Lower lobe of right lung (tissue), 2 donors: ENCODE data around the gene PLXNA2. TPM values are rescaled to one million over a fixed set of nuclear protein-coding genes. Genes with fewer than 3 reads are reported as not detected.
A peak's percentile ranks its signal among the peaks of the same experiment; 100 is the strongest.

Source experiments
- ATAC-seq, 2 donors: fragments of 200-7000 bp; cut with Tn5 transposase; one replicate each; pipeline ENCODE4 v1.9.1; 2020 to 2022; ENCODE audit warnings: mild to moderate bottlenecking in 2 of 2, moderate library complexity in 2 of 2
- DNase-seq: peaks from one replicate; pipeline ENCODE4 v3.0.0-alpha.2; 2020
- H3K27ac ChIP-seq: fragments of 200-600 bp; one replicate; pipeline ENCODE4 v1.8.0; 2022
- H3K27me3 ChIP-seq: fragments of 200-600 bp; one replicate; pipeline ENCODE4 v1.8.0; 2022; ENCODE audit warnings: low read depth
- H3K36me3 ChIP-seq: fragments of 200-600 bp; one replicate; pipeline ENCODE4 v1.8.0; 2022; ENCODE audit warnings: mild to moderate bottlenecking
- H3K4me1 ChIP-seq: fragments of 200-600 bp; one replicate; pipeline ENCODE4 v1.8.0; 2022
- H3K4me3 ChIP-seq: fragments of 200-600 bp; one replicate; pipeline ENCODE4 v1.8.0; 2022; ENCODE audit warnings: mild to moderate bottlenecking
- H3K9me3 ChIP-seq: fragments of 200-600 bp; one replicate; pipeline ENCODE4 v1.8.0; 2022
- intact Hi-C: fragments of 100-400 bp; cut with DNase I; formaldehyde crosslinking; loops from one replicate; pipeline ENCODE4 v1.11.0; 2022
- long read RNA-seq: library from polyadenylated mRNA; unstranded; transcript quantifications from one replicate; pipeline ENCODE4 v2.0.0, GENCODE V29; 2021
- total RNA-seq: library from RNA; stranded (reverse); fragmentation: NEBNext Ultra II Directional; extraction: Animal tissue kit (Norgen Biotek cat#: 25700); gene quantifications from one replicate; pipeline ENCODE4 v1.2.1, GENCODE V29; 2021
- TF ChIP-seq, protein P1 (sequence below): fragments of 200-600 bp; IDR thresholded peaks from one replicate; pipeline ENCODE4 v1.8.0; 2022; ENCODE audit warnings: antibody characterized with exemption, mild to moderate bottlenecking
- donor health status: DM: no; HTN: yes; CAD: no; lungs with severe emphysema.

PLXNA2 gene, protein sequence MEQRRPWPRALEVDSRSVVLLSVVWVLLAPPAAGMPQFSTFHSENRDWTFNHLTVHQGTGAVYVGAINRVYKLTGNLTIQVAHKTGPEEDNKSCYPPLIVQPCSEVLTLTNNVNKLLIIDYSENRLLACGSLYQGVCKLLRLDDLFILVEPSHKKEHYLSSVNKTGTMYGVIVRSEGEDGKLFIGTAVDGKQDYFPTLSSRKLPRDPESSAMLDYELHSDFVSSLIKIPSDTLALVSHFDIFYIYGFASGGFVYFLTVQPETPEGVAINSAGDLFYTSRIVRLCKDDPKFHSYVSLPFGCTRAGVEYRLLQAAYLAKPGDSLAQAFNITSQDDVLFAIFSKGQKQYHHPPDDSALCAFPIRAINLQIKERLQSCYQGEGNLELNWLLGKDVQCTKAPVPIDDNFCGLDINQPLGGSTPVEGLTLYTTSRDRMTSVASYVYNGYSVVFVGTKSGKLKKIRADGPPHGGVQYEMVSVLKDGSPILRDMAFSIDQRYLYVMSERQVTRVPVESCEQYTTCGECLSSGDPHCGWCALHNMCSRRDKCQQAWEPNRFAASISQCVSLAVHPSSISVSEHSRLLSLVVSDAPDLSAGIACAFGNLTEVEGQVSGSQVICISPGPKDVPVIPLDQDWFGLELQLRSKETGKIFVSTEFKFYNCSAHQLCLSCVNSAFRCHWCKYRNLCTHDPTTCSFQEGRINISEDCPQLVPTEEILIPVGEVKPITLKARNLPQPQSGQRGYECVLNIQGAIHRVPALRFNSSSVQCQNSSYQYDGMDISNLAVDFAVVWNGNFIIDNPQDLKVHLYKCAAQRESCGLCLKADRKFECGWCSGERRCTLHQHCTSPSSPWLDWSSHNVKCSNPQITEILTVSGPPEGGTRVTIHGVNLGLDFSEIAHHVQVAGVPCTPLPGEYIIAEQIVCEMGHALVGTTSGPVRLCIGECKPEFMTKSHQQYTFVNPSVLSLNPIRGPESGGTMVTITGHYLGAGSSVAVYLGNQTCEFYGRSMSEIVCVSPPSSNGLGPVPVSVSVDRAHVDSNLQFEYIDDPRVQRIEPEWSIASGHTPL (N-terminal part only)
- total RNA-seq, result 83.9 TPM
- long read RNA-seq, transcript PLXNA2-205 (3 exons, 2,860 nt), result major isoform, 6 of 67 reads
- long read RNA-seq, partial matches to known transcripts, result 26 of 67 reads
- long read RNA-seq, other reads (novel, unspliced or antisense), result 33 of 67 reads

DNA sequence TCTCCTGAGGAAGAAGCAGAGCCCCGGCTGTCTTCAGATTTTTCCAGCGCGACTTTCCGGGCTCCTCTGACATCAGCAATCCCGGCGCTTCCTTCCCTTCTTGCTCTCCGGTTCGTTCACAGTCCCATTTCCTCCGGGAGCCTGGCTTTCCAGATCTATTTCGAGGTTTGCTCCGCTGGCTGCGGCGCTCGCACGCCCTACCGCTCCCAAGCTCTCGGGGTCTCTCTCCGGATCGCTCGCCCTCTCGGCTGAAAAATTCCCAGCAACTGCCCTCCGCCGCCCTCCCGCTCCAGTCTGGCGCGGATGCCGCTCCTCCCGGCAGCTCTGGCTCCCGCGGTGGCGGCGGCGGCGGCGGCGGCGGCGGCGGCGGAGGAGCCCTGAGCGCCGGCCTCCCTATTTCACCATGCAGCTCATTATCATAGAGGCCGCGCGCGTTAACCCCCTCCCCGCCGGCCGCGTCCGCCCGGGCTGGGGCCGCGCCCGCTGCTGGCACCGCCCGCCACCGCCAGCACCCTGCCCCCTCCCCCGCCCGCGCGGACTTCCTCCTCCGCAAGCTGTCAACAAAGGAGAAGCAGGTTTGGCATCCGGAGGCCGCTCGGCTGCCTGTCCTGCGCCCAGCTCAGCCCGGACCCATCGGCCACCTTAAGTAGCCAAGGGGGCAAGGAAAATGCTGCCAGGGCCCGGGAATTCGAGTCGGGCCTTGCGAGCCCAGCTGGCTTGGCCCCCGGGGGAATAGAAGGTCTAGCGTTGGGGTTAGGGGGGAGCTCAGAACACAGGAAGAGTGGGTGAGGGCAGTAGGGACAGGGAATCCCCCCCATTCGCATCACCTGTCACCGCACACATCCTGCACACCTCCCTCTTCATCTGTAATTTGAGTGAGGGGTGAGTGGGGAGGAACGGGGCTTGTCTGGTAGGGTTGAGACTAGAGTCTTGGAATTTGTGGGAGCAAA lies at the start of gene PLXNA2:
TSS of gene PLXNA2 (minus strand) at position 418 of the 950 bp plus-strand sequence. CDS start 26,462 bp downstream, outside the sequence.
- Histone ChIP-seq H3K27me3 (no peaks in the 10 kb centered on the region), H3K9me3 (no peaks in the 10 kb centered on the region), H3K36me3 (no peaks in the 10 kb centered on the region), H3K4me3 (peak within 1 kb of the TSS; percentile 94), H3K4me1 (peaks cover 51% of the 10 kb centered on the region), H3K27ac (peak within 1 kb of the TSS; percentile 89)
- TF ChIP-seq, protein P1, sequence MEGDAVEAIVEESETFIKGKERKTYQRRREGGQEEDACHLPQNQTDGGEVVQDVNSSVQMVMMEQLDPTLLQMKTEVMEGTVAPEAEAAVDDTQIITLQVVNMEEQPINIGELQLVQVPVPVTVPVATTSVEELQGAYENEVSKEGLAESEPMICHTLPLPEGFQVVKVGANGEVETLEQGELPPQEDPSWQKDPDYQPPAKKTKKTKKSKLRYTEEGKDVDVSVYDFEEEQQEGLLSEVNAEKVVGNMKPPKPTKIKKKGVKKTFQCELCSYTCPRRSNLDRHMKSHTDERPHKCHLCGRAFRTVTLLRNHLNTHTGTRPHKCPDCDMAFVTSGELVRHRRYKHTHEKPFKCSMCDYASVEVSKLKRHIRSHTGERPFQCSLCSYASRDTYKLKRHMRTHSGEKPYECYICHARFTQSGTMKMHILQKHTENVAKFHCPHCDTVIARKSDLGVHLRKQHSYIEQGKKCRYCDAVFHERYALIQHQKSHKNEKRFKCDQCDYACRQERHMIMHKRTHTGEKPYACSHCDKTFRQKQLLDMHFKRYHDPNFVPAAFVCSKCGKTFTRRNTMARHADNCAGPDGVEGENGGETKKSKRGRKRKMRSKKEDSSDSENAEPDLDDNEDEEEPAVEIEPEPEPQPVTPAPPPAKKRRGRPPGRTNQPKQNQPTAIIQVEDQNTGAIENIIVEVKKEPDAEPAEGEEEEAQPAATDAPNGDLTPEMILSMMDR, result no peak
- peak; percentile 95 for DNase-seq
- intact Hi-C loops, result no loop called here
- ATAC-seq, result peak; percentile 93 to 95

DNA sequence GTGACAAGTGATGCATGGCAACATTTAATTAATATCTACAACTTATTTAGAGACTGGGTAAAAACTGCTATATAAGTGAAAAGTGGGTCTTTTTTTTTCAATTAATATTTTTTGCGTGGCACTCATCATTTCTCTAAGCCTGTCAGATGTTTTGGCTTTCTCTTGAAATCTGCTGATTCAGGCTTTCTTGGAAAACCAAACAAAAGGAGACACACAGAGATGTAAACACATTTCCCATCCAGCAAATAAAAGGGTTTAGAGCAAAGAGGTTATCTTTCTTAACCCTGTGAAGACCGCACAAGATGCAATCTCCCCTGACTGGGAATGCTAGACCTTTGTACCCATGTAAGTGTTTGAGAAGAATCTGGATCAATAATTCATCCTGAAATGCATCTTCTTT lies 48.7 kb upstream of the PLXNA2 start:
- Histone ChIP-seq H3K36me3 (no peaks in the 10 kb centered on the region), H3K4me3 (no peak overlapping the region), H3K27me3 (no peaks in the 10 kb centered on the region), H3K27ac (no peak overlapping the region), H3K9me3 (no peaks in the 10 kb centered on the region), H3K4me1 (no peaks in the 10 kb centered on the region)
- TF ChIP-seq, protein P1, result no peak
- intact Hi-C loops, result no loop called here
- no peak for ATAC-seq
- DNase-seq, result no peak

DNA sequence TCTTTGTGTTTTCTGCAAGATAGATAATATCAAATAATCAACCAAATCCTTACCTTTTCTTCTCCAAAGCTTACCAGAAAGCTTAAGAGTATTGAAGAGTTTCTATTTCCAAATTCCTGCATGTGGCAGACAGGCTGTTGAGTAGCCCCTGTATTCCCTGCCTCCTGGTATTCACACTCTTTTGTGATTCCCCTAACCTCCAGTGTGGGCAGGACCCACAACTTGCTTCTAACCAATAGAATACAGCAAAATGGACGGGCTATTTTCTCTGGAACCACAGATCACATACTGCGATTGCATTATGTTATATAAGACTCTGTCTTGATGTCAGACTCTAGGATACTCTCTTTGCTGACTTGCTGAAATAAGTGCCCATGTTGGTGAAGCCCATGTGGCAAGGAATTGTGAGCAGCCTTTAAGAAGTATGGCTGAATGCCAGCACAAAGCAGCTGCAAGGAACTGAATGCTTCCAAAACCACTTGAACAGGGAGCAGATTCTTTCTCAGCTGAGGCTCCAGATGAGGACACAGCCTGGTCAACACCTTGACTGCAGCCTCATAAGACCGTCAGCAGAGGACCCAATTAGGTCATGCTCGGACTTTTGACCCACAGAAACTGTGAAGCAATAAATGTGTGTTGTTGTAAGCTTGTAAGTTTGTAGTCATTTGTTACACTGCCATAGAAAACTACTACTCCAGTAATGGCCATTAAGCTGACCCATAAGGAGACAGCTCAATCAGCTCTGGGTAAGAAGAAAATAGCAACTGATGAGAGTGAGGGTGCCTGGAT lies 47.9 kb upstream of the PLXNA2 start:
- no peaks in the 10 kb centered on the region for H3K4me1 ChIP-seq
- intact Hi-C loops, result no loop called here
- no peaks in the 10 kb centered on the region for H3K36me3 ChIP-seq
- no peak overlapping the region for H3K27ac ChIP-seq
- H3K27me3 ChIP-seq, result no peaks in the 10 kb centered on the region
- no peak overlapping the region for H3K4me3 ChIP-seq
- DNase-seq (no peak), ATAC-seq (no peak)
- no peaks in the 10 kb centered on the region for H3K9me3 ChIP-seq
- TF ChIP-seq, protein P1, result no peak

DNA sequence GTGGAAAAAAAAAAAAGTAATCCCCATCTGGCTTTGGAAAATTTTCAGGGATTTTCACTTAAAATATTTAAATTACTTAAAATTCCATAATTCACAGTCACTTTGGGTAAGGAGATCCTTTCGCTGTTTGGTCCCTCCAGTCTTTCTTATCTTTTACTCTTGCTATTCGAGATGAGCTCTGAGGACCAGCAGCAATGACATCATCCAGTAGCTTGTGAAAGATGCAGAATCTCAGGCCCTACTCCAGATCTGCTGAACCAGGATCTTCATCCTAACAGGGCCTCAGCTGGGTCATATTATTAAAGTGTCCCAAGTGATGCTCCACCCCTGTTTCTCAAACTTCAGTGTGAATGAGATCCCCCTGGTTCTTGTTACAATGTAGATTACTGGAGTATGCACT lies 46.9 kb upstream of the PLXNA2 start:
- H3K9me3 ChIP-seq, result no peaks in the 10 kb centered on the region
- DNase-seq, result no peak
- ATAC-seq, result no peak
- TF ChIP-seq, protein P1, result no peak
- H3K4me1 ChIP-seq, result no peaks in the 10 kb centered on the region
- H3K27me3 ChIP-seq, result no peaks in the 10 kb centered on the region
- H3K27ac ChIP-seq, result no peak overlapping the region
- intact Hi-C loops, result no loop called here
- H3K4me3 ChIP-seq, result no peak overlapping the region
- H3K36me3 ChIP-seq, result no peaks in the 10 kb centered on the region
